Measurements from ENCODE around the gene CYP1B1. TPM values are rescaled to one million over a fixed set of nuclear protein-coding genes. Genes with fewer than 3 reads are reported as not detected.

Gene CYP1B1
- total RNA-seq, 1 experiment from 2014 or later, result 4.2 TPM

- TF ChIP-seq CBFB (CRISPR knock-in tag; IDR thresholded peaks at IDR 0.05; ENCODE audit: low read depth) (no peak), KAT7 (CRISPR knock-in tag; IDR thresholded peaks at IDR 0.05; ENCODE audit: borderline replicate concordance) (no peak), FOXP4 (CRISPR knock-in tag; IDR thresholded peaks at IDR 0.05) (no peak), ARID4B (CRISPR knock-in tag; IDR thresholded peaks at IDR 0.05; ENCODE audit: borderline replicate concordance) (no peak), FOXJ3 (CRISPR knock-in tag; IDR thresholded peaks at IDR 0.05; ENCODE audit: borderline replicate concordance) (no peak), NR3C1 (CRISPR knock-in tag; conservative IDR thresholded peaks at IDR 0.05; ENCODE audit: low read depth) (no peak), FOXK1 (CRISPR knock-in tag; IDR thresholded peaks at IDR 0.05) (no peak), ZNF423 (CRISPR knock-in tag; IDR thresholded peaks at IDR 0.05) (no peak), E2F5 (CRISPR knock-in tag; IDR thresholded peaks at IDR 0.05) (no peak)
Measured at GRCh38 chr2:38070438-38070837, 5.5 kb downstream of the CYP1B1 start (continued).

GRCh38 chr2:38068234-38068633, 7.7 kb downstream of the CYP1B1 start:
- TF ChIP-seq SP1 (CRISPR knock-in tag; conservative IDR thresholded peaks at IDR 0.05) (no peak), ZBTB43 (CRISPR knock-in tag; IDR thresholded peaks at IDR 0.05) (no peak), E2F4 (CRISPR knock-in tag; IDR thresholded peaks at IDR 0.05; ENCODE audit: borderline replicate concordance, low read depth) (no peak), CREM (CRISPR knock-in tag; IDR thresholded peaks at IDR 0.05) (no peak), TEAD1 (CRISPR knock-in tag; IDR thresholded peaks at IDR 0.05) (no peak), SMAD4 (CRISPR knock-in tag; IDR thresholded peaks at IDR 0.05) (no peak), CBFB (CRISPR knock-in tag; IDR thresholded peaks at IDR 0.05; ENCODE audit: low read depth) (no peak), USF1 (CRISPR knock-in tag; IDR thresholded peaks at IDR 0.05) (no peak), ZSCAN18 (CRISPR knock-in tag; IDR thresholded peaks at IDR 0.05) (no peak), KAT7 (CRISPR knock-in tag; IDR thresholded peaks at IDR 0.05; ENCODE audit: borderline replicate concordance) (no peak), TP53 (CRISPR knock-in tag; IDR thresholded peaks at IDR 0.05) (no peak)
- Mint-ChIP-seq H3K4me3 (no peak overlapping the region), H3K36me3 (no peaks in the 10 kb centered on the region), H3K9me3 (no peaks in the 10 kb centered on the region), H3K4me1 (peaks cover 11% of the 10 kb centered on the region), H3K27me3 (ENCODE audit: low read depth) (peaks cover 25% of the 10 kb centered on the region), H3K27ac (no peak overlapping the region)
- ChIA-PET CTCF (interaction anchor here (1.7 kb wide), 1 partner anchor 8 kb away, joined by 5 read pairs; the partner anchor contains the start of gene CYP1B1), POLR2A (no interaction called here)
- ATAC-seq (no peak), DNase-seq (ENCODE audit: low spot score) (no peak)

All from WTC11 (cell line).